ENCODE data around the gene FMNL2.

The FMNL2 gene

GRCh38 chr2:152581360-152581759 lies 246.4 kb downstream of the FMNL2 start:
- H3K27ac ChIP-seq = no peak overlapping the region

GRCh38 chr2:152582081-152582480 lies 247.1 kb downstream of the FMNL2 start:
- Histone ChIP-seq H3K27ac (no peak overlapping the region), H3K4me3 (no peak overlapping the region)

More at GRCh38 chr2:152581360-152581759, 246.4 kb downstream of the FMNL2 start:
- H3K4me3 ChIP-seq = no peak overlapping the region

GRCh38 chr2:152583512-152584229 lies 248.7 kb downstream of the FMNL2 start:
- no peak overlapping the region for H3K27ac ChIP-seq

GRCh38 chr2:152584301-152584700 lies 249.3 kb downstream of the FMNL2 start:
- no peak overlapping the region for H3K4me3 ChIP-seq
- H3K27ac ChIP-seq = no peak overlapping the region

More at GRCh38 chr2:152583512-152584229, 248.7 kb downstream of the FMNL2 start:
- H3K4me3 ChIP-seq = no peak overlapping the region

GRCh38 chr2:152585830-152586484 lies 251.0 kb downstream of the FMNL2 start:
- Histone ChIP-seq H3K4me3 (no peak overlapping the region), H3K27ac (no peak overlapping the region)

- Histone ChIP-seq H3K27ac (no peak overlapping the region), H3K4me3 (no peak overlapping the region)
These were observed 252.4 kb downstream of the FMNL2 start for GRCh38 chr2:152587187-152587947.

- H3K4me3 ChIP-seq = no peak overlapping the region
- no peak overlapping the region for H3K27ac ChIP-seq
These were observed 254.0 kb downstream of the FMNL2 start for GRCh38 chr2:152588998-152589397.

- H3K27ac ChIP-seq = peak overlapping the region in 9 of 21 experiments; percentile 1 to 81 (median 39)
These were observed 259.2 kb downstream of the FMNL2 start for GRCh38 chr2:152594022-152594766.

GRCh38 chr2:152594792-152595191 lies 259.8 kb downstream of the FMNL2 start:
- H3K4me3 ChIP-seq = no peak overlapping the region
- peak overlapping the region in 9 of 21 experiments; percentile 1 to 81 (median 39) for H3K27ac ChIP-seq

More at GRCh38 chr2:152594022-152594766, 259.2 kb downstream of the FMNL2 start:
- H3K4me3 ChIP-seq = no peak overlapping the region

GRCh38 chr2:152598975-152599759 lies 264.2 kb downstream of the FMNL2 start:
- Histone ChIP-seq H3K27ac (no peak overlapping the region), H3K4me3 (no peak overlapping the region)

- H3K4me3 ChIP-seq = no peak overlapping the region
- no peak overlapping the region for H3K27ac ChIP-seq
These were observed 265.2 kb downstream of the FMNL2 start for GRCh38 chr2:152600051-152600657.

- no peak overlapping the region for H3K4me3 ChIP-seq
- no peak overlapping the region for H3K27ac ChIP-seq
These were observed 265.7 kb downstream of the FMNL2 start for GRCh38 chr2:152600697-152601096.

- no peak overlapping the region for H3K27ac ChIP-seq
- no peak overlapping the region for H3K4me3 ChIP-seq
These were observed 267.8 kb downstream of the FMNL2 start for GRCh38 chr2:152602750-152603149.

- H3K27ac ChIP-seq = no peak overlapping the region
- H3K4me3 ChIP-seq = no peak overlapping the region
These were observed 268.2 kb downstream of the FMNL2 start for GRCh38 chr2:152603166-152603565.

- no peak overlapping the region for H3K27ac ChIP-seq
- no peak overlapping the region for H3K4me3 ChIP-seq
These were observed 271.1 kb downstream of the FMNL2 start for GRCh38 chr2:152606081-152606480.

- H3K27ac ChIP-seq = no peak overlapping the region
These were observed 272.0 kb downstream of the FMNL2 start for GRCh38 chr2:152606941-152607340.

GRCh38 chr2:152607793-152608300 lies 272.9 kb downstream of the FMNL2 start:
- Histone ChIP-seq H3K4me3 (no peak overlapping the region), H3K27ac (no peak overlapping the region)

More at GRCh38 chr2:152606941-152607340, 272.0 kb downstream of the FMNL2 start:
- no peak overlapping the region for H3K4me3 ChIP-seq

GRCh38 chr2:152609154-152609553 lies 274.2 kb downstream of the FMNL2 start:
- H3K27ac ChIP-seq = no peak overlapping the region
- H3K4me3 ChIP-seq = no peak overlapping the region
